GM12891 (cell line): Measurements from ENCODE around the gene PXMP2.

ENCODE experiments used
- PAX5 ChIP-seq: IDR thresholded peaks from 2 replicates; pipeline ENCODE4 v1.6.1; 2011; ENCODE audit warnings: low read length, moderate library complexity, mild to moderate bottlenecking; ENCODE audit not compliant: insufficient read depth, severe bottlenecking
- POLR2A ChIP-seq: IDR thresholded peaks from 2 replicates; pipeline ENCODE4 v1.6.1; 2011; ENCODE audit warnings: low read depth, low read length, control low read depth
- POLR2AphosphoS5 ChIP-seq: IDR thresholded peaks from 2 replicates; pipeline ENCODE4 v1.6.1; 2011; ENCODE audit warnings: low read depth, low read length, control low read depth

- TF ChIP-seq POLR2A = no peak
- no peak for TF ChIP-seq POLR2AphosphoS5
- no peak for TF ChIP-seq PAX5
These were observed 49.0 kb downstream of the PXMP2 start for GRCh38 chr12:132736378-132736777.
